CD4-positive, alpha-beta memory T cell (primary cell): ENCODE results near the gene LAMB1. TPM values are rescaled to one million over a fixed set of nuclear protein-coding genes. Genes with fewer than 3 reads are reported as not detected.
A peak's percentile ranks its signal among the peaks of the same experiment; 100 is the strongest.
"Not testable (repeated sequence)": the region's sequence is repeated elsewhere in the genome, so short reads cannot be mapped to it uniquely, and the experiment has no call there.

Experiments
- CTCF ChIA-PET: fragments of 350-600 bp; sonication (Branson Sonifier 250); formaldehyde crosslinking; loops from one replicate; lab custom pipeline; 2021; ENCODE audit warnings: inconsistent platforms; ENCODE audit not compliant: partially characterized antibody; lab: Charles Lee
- POLR2A ChIA-PET: fragments of 350-600 bp; sonication (Branson Sonifier 250); formaldehyde crosslinking; loops from one replicate; lab custom pipeline; 2021; ENCODE audit not compliant: partially characterized antibody; lab: Charles Lee
- DNase-seq, 5 donors: peaks; one replicate each; pipeline versions ENCODE4 v3.0.0 to v3.0.0-alpha.2; 2020 to 2022; ENCODE audit warnings: mixed read lengths in 1 of 5
- H3K27ac ChIP-seq: one replicate; pipeline ENCODE4 v1.7.0; 2013; ENCODE audit warnings: low read depth, low read length
- H3K27me3 ChIP-seq: 2 replicates; pipeline ENCODE4 v1.7.0; 2013; ENCODE audit warnings: mild to moderate bottlenecking, low read length, moderate library complexity; ENCODE audit not compliant: insufficient read depth
- H3K36me3 ChIP-seq: 2 replicates; pipeline ENCODE4 v1.7.0; 2013; ENCODE audit warnings: mild to moderate bottlenecking, low read length, moderate library complexity; ENCODE audit not compliant: insufficient read depth
- H3K4me1 ChIP-seq: 2 replicates; pipeline ENCODE4 v1.7.0; 2013; ENCODE audit warnings: mild to moderate bottlenecking, low read length, moderate library complexity; ENCODE audit not compliant: insufficient read depth
- H3K4me3 ChIP-seq, 2 donors: one replicate each; pipeline ENCODE4 v1.7.0; 2013; ENCODE audit warnings: low read length in 2 of 2, mild to moderate bottlenecking in 1 of 2
- H3K9me3 ChIP-seq, 2 donors: one replicate each; pipeline ENCODE4 v1.7.0; 2013; ENCODE audit warnings: low read length in 2 of 2, control low read depth in 1 of 2; ENCODE audit not compliant: control insufficient read depth in 1 of 2
- H3K27ac Mint-ChIP-seq, 7 donors: one replicate each; pipeline ENCODE4 v1.8.0; 2020 to 2021; ENCODE audit warnings: mixed read lengths in 7 of 7, mild to moderate bottlenecking in 6 of 7, inconsistent platforms in 3 of 7, moderate library complexity in 3 of 7
- H3K27me3 Mint-ChIP-seq, 2 donors: one replicate each; pipeline ENCODE4 v1.8.0; 2020 to 2021; ENCODE audit warnings: mixed read lengths in 2 of 2
- H3K36me3 Mint-ChIP-seq, 2 donors: one replicate each; pipeline ENCODE4 v1.8.0; 2020 to 2021; ENCODE audit warnings: mixed read lengths in 2 of 2, inconsistent platforms in 1 of 2, mild to moderate bottlenecking in 1 of 2
- H3K4me1 Mint-ChIP-seq, 4 donors: one replicate each; pipeline ENCODE4 v1.8.0; 2020 to 2021; ENCODE audit warnings: mixed read lengths in 4 of 4, mild to moderate bottlenecking in 1 of 4
- H3K4me3 Mint-ChIP-seq, 8 donors: one replicate each; pipeline ENCODE4 v1.8.0; 2020 to 2021; ENCODE audit warnings: mixed read lengths in 8 of 8, mild to moderate bottlenecking in 7 of 8, moderate library complexity in 6 of 8, inconsistent platforms in 3 of 8
- H3K9me3 Mint-ChIP-seq, 8 donors: one replicate each; pipeline ENCODE4 v1.8.0; 2020 to 2021; ENCODE audit warnings: mixed read lengths in 8 of 8, mild to moderate bottlenecking in 5 of 8, inconsistent platforms in 3 of 8, moderate library complexity in 1 of 8
- intact Hi-C: fragments of 100-400 bp; cut with micrococcal nuclease; formaldehyde crosslinking; loops from one replicate; pipeline ENCODE4 v1.15.1; 2023
- polyA plus RNA-seq, 2 donors: library from polyadenylated mRNA; unstranded; fragments of 300-500 nt; fragmentation: Illumina TruSeq; gene quantifications; one replicate each; pipeline ENCODE4 v1.2.3, GENCODE V29; 2021
- total RNA-seq, 2 experiments: library from RNA; stranded (reverse); gene quantifications; one replicate each; pipeline ENCODE4 v1.2.3, GENCODE V29; 2021

The LAMB1 gene
- total and polyA plus RNA-seq, 4 experiments from 2014 or later: 0.95 TPM; not detected in 3

GRCh38 chr7:107900496-107901015 lies 102.4 kb downstream of the LAMB1 start:
- intact Hi-C loops: no loop called here
- Mint-ChIP-seq H3K4me1 (peaks cover 29 to 55% (median 40%) of the 10 kb centered on the region in 4 donors), H3K27me3 (no peaks in the 10 kb centered on the region), H3K36me3 (peaks cover 32 to 55% of the 10 kb centered on the region in 2 donors), H3K9me3 (no peaks in the 10 kb centered on the region), H3K27ac (peak overlapping the region in 5 of 7 donors; percentile 6 to 76 (median 43)), H3K4me3 (no peak overlapping the region)
- Histone ChIP-seq H3K27ac (no peak overlapping the region), H3K27me3 (no peaks in the 10 kb centered on the region), H3K9me3 (no peaks in the 10 kb centered on the region), H3K4me1 (peaks cover 24% of the 10 kb centered on the region), H3K4me3 (no peak overlapping the region), H3K36me3 (peaks cover 29% of the 10 kb centered on the region)
- POLR2A ChIA-PET: interaction anchor here (0.7 to 1.4 kb wide), 2 partner anchors 157 to 732 kb away, joined by 4 read pairs; partner anchors contain the start of genes CBLL1 and HBP1
- CTCF ChIA-PET: no interaction called here
- no peak for DNase-seq

- ChIA-PET POLR2A (no interaction called here), CTCF (no interaction called here)
- Mint-ChIP-seq H3K4me1 (peaks cover 41 to 69% (median 54%) of the 10 kb centered on the region in 4 donors), H3K36me3 (peaks cover 30 to 58% of the 10 kb centered on the region in 2 donors), H3K9me3 (no peaks in the 10 kb centered on the region), H3K27ac (peak overlapping the region in 2 of 7 donors; percentile 55 to 71), H3K4me3 (peak overlapping the region in 1 of 8 donors; percentile 11), H3K27me3 (no peaks in the 10 kb centered on the region)
- DNase-seq: no peak
- no peak overlapping the region for H3K4me3 ChIP-seq
- no peaks in the 10 kb centered on the region for H3K27me3 ChIP-seq
- no peak overlapping the region for H3K27ac ChIP-seq
- H3K36me3 ChIP-seq: peaks cover 35% of the 10 kb centered on the region
- intact Hi-C loops: no loop called here
- peaks cover 39% of the 10 kb centered on the region for H3K4me1 ChIP-seq
- no peaks in the 10 kb centered on the region for H3K9me3 ChIP-seq
Observed at GRCh38 chr7:107898997-107899594, 103.9 kb downstream of the LAMB1 start.

GRCh38 chr7:107892367-107892741 lies 110.6 kb downstream of the LAMB1 start:
- POLR2A ChIA-PET: interaction anchor here (0.6 to 2.4 kb wide), 2 partner anchors 149 to 724 kb away, joined by 3 to 14 read pairs; partner anchors contain the start of gene HBP1
- peak overlapping the region; percentile 95 for H3K27ac ChIP-seq
- not testable (repeated sequence) for H3K9me3 ChIP-seq, H3K27me3 Mint-ChIP-seq, DNase-seq, H3K27me3 ChIP-seq, H3K9me3 Mint-ChIP-seq
- intact Hi-C loops: loop anchor here (5.0 kb wide), 1 partner anchor 330 kb away; the partner anchor contains the start of genes COG5 and DUS4L
- Mint-ChIP-seq H3K4me3 (peak overlapping the region; percentile 93 to 100 (median 98)), H3K27ac (peak overlapping the region; percentile 97 to 100 (median 99)), H3K4me1 (peaks cover 47 to 68% (median 59%) of the 10 kb centered on the region in 4 donors), H3K36me3 (peaks cover 20 to 43% of the 10 kb centered on the region in 2 donors)
- CTCF ChIA-PET: interaction anchor here (0.8 to 7.2 kb wide), 3 partner anchors 13 to 149 kb away, joined by 3 to 52 read pairs (median 36); partner anchors contain the start of gene CBLL1
- peaks cover 54% of the 10 kb centered on the region for H3K4me1 ChIP-seq
- peak overlapping the region in 1 of 2 donors; percentile 84 for H3K4me3 ChIP-seq
- H3K36me3 ChIP-seq: peaks cover 25% of the 10 kb centered on the region

- Mint-ChIP-seq H3K36me3 (peaks cover 15 to 39% of the 10 kb centered on the region in 2 donors), H3K4me1 (peaks cover 44 to 62% (median 54%) of the 10 kb centered on the region in 4 donors), H3K27me3 (peaks cover 0 to 2% of the 10 kb centered on the region in 2 donors), H3K27ac (peak overlapping the region; percentile 97 to 100 (median 99)), H3K9me3 (peaks cover 0 to 2% (median 0%) of the 10 kb centered on the region in 8 donors), H3K4me3 (peak overlapping the region; percentile 93 to 100 (median 98))
- Histone ChIP-seq H3K27ac (peak overlapping the region; percentile 95), H3K9me3 (no peaks in the 10 kb centered on the region), H3K4me1 (peaks cover 54% of the 10 kb centered on the region), H3K36me3 (peaks cover 25% of the 10 kb centered on the region), H3K4me3 (peak overlapping the region; percentile 84 to 98), H3K27me3 (no peaks in the 10 kb centered on the region)
- CTCF ChIA-PET: interaction anchor here (0.8 to 7.2 kb wide), 5 partner anchors 12 to 186 kb away, joined by 3 to 52 read pairs (median 14); partner anchors contain the start of gene CBLL1
- peak in 3 of 5 donors; percentile 33 to 69 (median 52) for DNase-seq
- POLR2A ChIA-PET: interaction anchor here (1.3 to 3.8 kb wide), 6 partner anchors 13 to 723 kb away, joined by 3 to 35 read pairs (median 8); partner anchors contain the start of genes CBLL1, COG5, DUS4L and HBP1
- intact Hi-C loops: loop anchor here (1.0 to 5.0 kb wide), 4 partner anchors 18 to 724 kb away; partner anchors contain the start of genes COG5 and DUS4L
Observed at GRCh38 chr7:107891636-107892366, 111.2 kb downstream of the LAMB1 start.

GRCh38 chr7:107890962-107891635 lies 111.9 kb downstream of the LAMB1 start, which contains the start of gene DLD:
DLD (plus strand) TSS chr7:107891183; CDS start chr7:107891251, 68 bp downstream.
- peaks cover 0 to 3% of the 10 kb centered on the region in 2 donors for H3K27me3 Mint-ChIP-seq
- DNase-seq: peak; percentile 92 to 95 (median 93)
- Histone ChIP-seq H3K4me1 (peaks cover 52% of the 10 kb centered on the region), H3K9me3 (no peaks in the 10 kb centered on the region), H3K27ac (peak within 1 kb of the TSS; percentile 95), H3K36me3 (peaks cover 20% of the 10 kb centered on the region), H3K4me3 (peak within 1 kb of the TSS; percentile 84 to 98), H3K27me3 (no peaks in the 10 kb centered on the region)
- H3K27ac Mint-ChIP-seq: peak within 1 kb of the TSS; percentile 97 to 100 (median 99)
- peaks cover 0 to 2% (median 0%) of the 10 kb centered on the region in 8 donors for H3K9me3 Mint-ChIP-seq
- peaks cover 40 to 56% (median 48%) of the 10 kb centered on the region in 4 donors for H3K4me1 Mint-ChIP-seq
- intact Hi-C loops: loop anchor here (1.0 to 5.0 kb wide), 4 partner anchors 17 to 723 kb away; partner anchors contain the start of genes COG5 and DUS4L
- peaks cover 13 to 35% of the 10 kb centered on the region in 2 donors for H3K36me3 Mint-ChIP-seq
- ChIA-PET POLR2A (interaction anchor here (0.9 to 3.8 kb wide), 12 partner anchors 9 to 1606 kb away, joined by 3 to 35 read pairs (median 6); partner anchors contain the start of genes CBLL1, COG5, DUS4L and HBP1), CTCF (interaction anchor here (0.5 to 7.2 kb wide), 7 partner anchors 11 to 1224 kb away, joined by 3 to 52 read pairs (median 5); partner anchors contain the start of gene CBLL1)
- peak within 1 kb of the TSS; percentile 93 to 100 (median 98) for H3K4me3 Mint-ChIP-seq

GRCh38 chr7:107890493-107890961 lies 112.4 kb downstream of the LAMB1 start:
- Mint-ChIP-seq H3K9me3 (peaks cover 0 to 2% (median 0%) of the 10 kb centered on the region in 8 donors), H3K36me3 (peaks cover 11 to 31% of the 10 kb centered on the region in 2 donors), H3K27ac (peak overlapping the region; percentile 97 to 100 (median 99)), H3K27me3 (peaks cover 0 to 3% of the 10 kb centered on the region in 2 donors), H3K4me1 (peaks cover 36 to 51% (median 43%) of the 10 kb centered on the region in 4 donors), H3K4me3 (peak overlapping the region; percentile 93 to 100 (median 98))
- DNase-seq: no peak
- Histone ChIP-seq H3K4me3 (peak overlapping the region; percentile 84 to 98), H3K4me1 (peaks cover 46% of the 10 kb centered on the region), H3K27ac (peak overlapping the region; percentile 95), H3K9me3 (no peaks in the 10 kb centered on the region), H3K27me3 (no peaks in the 10 kb centered on the region), H3K36me3 (peaks cover 15% of the 10 kb centered on the region)
- POLR2A ChIA-PET: interaction anchor here (0.9 to 3.8 kb wide), 13 partner anchors 9 to 1605 kb away, joined by 3 to 35 read pairs (median 6); partner anchors contain the start of genes CBLL1, COG5, DUS4L and HBP1
- intact Hi-C loops: loop anchor here (5.0 kb wide), 1 partner anchor 328 kb away; the partner anchor contains the start of genes COG5 and DUS4L
- CTCF ChIA-PET: interaction anchor here (0.5 to 7.2 kb wide), 7 partner anchors 11 to 1223 kb away, joined by 3 to 52 read pairs (median 5); partner anchors contain the start of gene CBLL1
